Measurements from ENCODE around the gene SLC66A3.

GRCh38 chr2:11220445-11220844 lies 65.2 kb downstream of the SLC66A3 start:
- TF ChIP-seq CTCF (IDR thresholded peaks at IDR 0.05 in 8 of 11, conservative IDR thresholded peaks at IDR 0.05 in 3 of 11) (no peak), POLR2A (IDR thresholded peaks at IDR 0.05) (no peak), POLR2AphosphoS5 (IDR thresholded peaks at IDR 0.05) (no peak)

Measured in spleen (tissue), 7 donors.